SH-SY5Y (cell line): ENCODE measurements around the gene DNER.

Source experiments
- GATA2 ChIP-seq: IDR thresholded peaks from 2 replicates; pipeline ENCODE4 v1.6.1; 2011; ENCODE audit warnings: mild to moderate bottlenecking, low read depth, low read length
- GATA3 ChIP-seq: IDR thresholded peaks from 2 replicates; pipeline ENCODE4 v1.6.1; 2011; ENCODE audit warnings: low read depth, mild to moderate bottlenecking, low read length, moderate library complexity

DNA sequence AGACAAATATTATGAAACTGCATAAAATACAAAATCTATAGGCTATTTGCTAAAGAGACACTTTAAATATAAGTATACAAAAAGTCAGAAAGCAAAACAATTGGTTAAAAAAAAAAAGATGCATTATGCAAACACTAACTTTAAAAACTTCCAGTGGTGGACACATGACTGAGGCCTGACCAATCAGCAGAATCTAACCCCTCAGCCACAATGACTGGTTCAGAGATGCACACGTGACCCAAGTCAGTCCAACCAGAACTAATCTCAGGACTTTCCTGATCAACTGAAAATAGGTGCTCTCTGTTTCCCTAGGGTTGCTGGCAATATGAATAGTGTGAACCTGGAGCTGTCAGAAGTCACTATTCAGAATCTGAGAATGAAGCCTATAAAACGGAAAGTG lies 22.7 kb downstream of the DNER start:
- TF ChIP-seq GATA3 (no peak), GATA2 (no peak)
